HG02970 (cell line): ENCODE data around the gene MLLT6.

ENCODE experiments used
- ATAC-seq: cut with Tn5 transposase; IDR thresholded peaks from one replicate; pipeline ENCODE4 v1.9.1; 2021; ENCODE audit warnings: mild to moderate bottlenecking, moderate library complexity, moderate number of reproducible peaks; ENCODE audit not compliant: unreplicated experiment, low FRiP score

MLLT6 gene

GRCh38 chr17:38704606-38705522 is at the start of gene MLLT6:
Gene MLLT6, plus strand, starts transcription at chr17:38705273. Its CDS starts 360 bp downstream, at chr17:38705633.
- ATAC-seq, result no peak

GRCh38 chr17:38656959-38657823 is 47.9 kb upstream of the MLLT6 start:
- ATAC-seq, result no peak

GRCh38 chr17:38657824-38658740 is 47.0 kb upstream of the MLLT6 start:
- ATAC-seq, result no peak

- ATAC-seq, result no peak
Measured at GRCh38 chr17:38658741-38659345, 46.2 kb upstream of the MLLT6 start.

- no peak for ATAC-seq
Measured at GRCh38 chr17:38659415-38659814, 45.7 kb upstream of the MLLT6 start.

- ATAC-seq, result no peak
Measured at GRCh38 chr17:38660097-38661025, 44.7 kb upstream of the MLLT6 start.

- no peak for ATAC-seq
Measured at GRCh38 chr17:38663125-38663751, 41.8 kb upstream of the MLLT6 start.

GRCh38 chr17:38663964-38664644 is 41.0 kb upstream of the MLLT6 start:
- no peak for ATAC-seq

GRCh38 chr17:38667099-38667786 is 37.8 kb upstream of the MLLT6 start:
- no peak for ATAC-seq

- ATAC-seq, result no peak
Measured at GRCh38 chr17:38667787-38668122, 37.3 kb upstream of the MLLT6 start.

GRCh38 chr17:38669520-38669919 is 35.6 kb upstream of the MLLT6 start:
- no peak for ATAC-seq

GRCh38 chr17:38671939-38672720 is 32.9 kb upstream of the MLLT6 start:
- no peak for ATAC-seq

- no peak for ATAC-seq
Measured at GRCh38 chr17:38672788-38673706, 32.0 kb upstream of the MLLT6 start.

GRCh38 chr17:38673707-38674013 is 31.4 kb upstream of the MLLT6 start:
- no peak for ATAC-seq

GRCh38 chr17:38674014-38674748 is 30.9 kb upstream of the MLLT6 start:
- peak; percentile 4 for ATAC-seq
